Activated naive CD4-positive, alpha-beta T cell treated with anti-CD3 and anti-CD28 coated beads for 36 hours (primary cell): ENCODE measurements around the gene SRC. TPM values are rescaled to one million over a fixed set of nuclear protein-coding genes. Genes with fewer than 3 reads are reported as not detected.

Source experiments
- CTCF ChIA-PET: fragments of 350-600 bp; sonication (Branson Sonifier 250); formaldehyde crosslinking; loops from one replicate; lab custom pipeline; 2021; ENCODE audit warnings: antibody characterized with exemption; lab: Charles Lee
- DNase-seq: peaks from one replicate; pipeline ENCODE4 v3.0.0-alpha.2; 2020
- H3K27ac Mint-ChIP-seq: one replicate; pipeline ENCODE4 v1.8.0; 2021; ENCODE audit warnings: mild to moderate bottlenecking, mixed read lengths
- H3K27me3 Mint-ChIP-seq: one replicate; pipeline ENCODE4 v1.8.0; 2021; ENCODE audit warnings: low read depth, mixed read lengths
- H3K36me3 Mint-ChIP-seq: one replicate; pipeline ENCODE4 v1.8.0; 2021; ENCODE audit warnings: low read depth, mixed read lengths
- H3K4me1 Mint-ChIP-seq: one replicate; pipeline ENCODE4 v1.8.0; 2021; ENCODE audit warnings: low read depth, mixed read lengths
- H3K4me3 Mint-ChIP-seq: one replicate; pipeline ENCODE4 v1.8.0; 2021; ENCODE audit warnings: mild to moderate bottlenecking, moderate library complexity, mixed read lengths
- H3K9me3 Mint-ChIP-seq: one replicate; pipeline ENCODE4 v1.8.0; 2021; ENCODE audit warnings: mixed read lengths
- intact Hi-C: fragments of 100-400 bp; cut with micrococcal nuclease; formaldehyde crosslinking; loops from one replicate; pipeline ENCODE4 v1.15.1; 2023
- total RNA-seq, 2 experiments: library from RNA; stranded (reverse); gene quantifications; one replicate each; pipeline ENCODE4 v1.2.3, GENCODE V29; 2021

The SRC gene
- total RNA-seq, 2 experiments from 2014 or later, result 2.0 to 2.8 TPM

GRCh38 chr20:37308086-37309050, 37.6 kb upstream of the SRC start:
- no peak overlapping the region for H3K4me3 Mint-ChIP-seq
- H3K27ac Mint-ChIP-seq, result peak overlapping the region; percentile 7
- H3K9me3 Mint-ChIP-seq, result no peaks in the 10 kb centered on the region
- peaks cover 7% of the 10 kb centered on the region for H3K36me3 Mint-ChIP-seq
- DNase-seq, result peak; percentile 18
- intact Hi-C loops, result no loop called here
- H3K4me1 Mint-ChIP-seq, result peaks cover 8% of the 10 kb centered on the region
- CTCF ChIA-PET, result no interaction called here
- H3K27me3 Mint-ChIP-seq, result no peaks in the 10 kb centered on the region

GRCh38 chr20:37309290-37309689, 36.6 kb upstream of the SRC start:
- intact Hi-C loops, result no loop called here
- CTCF ChIA-PET, result no interaction called here
- Mint-ChIP-seq H3K4me3 (no peak overlapping the region), H3K36me3 (peaks cover 3% of the 10 kb centered on the region), H3K27ac (no peak overlapping the region), H3K9me3 (no peaks in the 10 kb centered on the region), H3K27me3 (no peaks in the 10 kb centered on the region), H3K4me1 (peaks cover 14% of the 10 kb centered on the region)
- DNase-seq, result no peak

- H3K4me1 Mint-ChIP-seq, result peaks cover 17% of the 10 kb centered on the region
- CTCF ChIA-PET, result no interaction called here
- H3K27me3 Mint-ChIP-seq, result no peaks in the 10 kb centered on the region
- H3K36me3 Mint-ChIP-seq, result peaks cover 3% of the 10 kb centered on the region
- DNase-seq, result no peak
- H3K4me3 Mint-ChIP-seq, result no peak overlapping the region
- intact Hi-C loops, result no loop called here
- H3K9me3 Mint-ChIP-seq, result no peaks in the 10 kb centered on the region
- no peak overlapping the region for H3K27ac Mint-ChIP-seq
Observed at GRCh38 chr20:37309936-37310590, 35.9 kb upstream of the SRC start.

GRCh38 chr20:37310951-37311350, 35.0 kb upstream of the SRC start:
- no peak for DNase-seq
- CTCF ChIA-PET, result no interaction called here
- intact Hi-C loops, result no loop called here
- no peaks in the 10 kb centered on the region for H3K9me3 Mint-ChIP-seq
- no peak overlapping the region for H3K27ac Mint-ChIP-seq
- no peaks in the 10 kb centered on the region for H3K27me3 Mint-ChIP-seq
- no peak overlapping the region for H3K4me3 Mint-ChIP-seq
- H3K36me3 Mint-ChIP-seq, result peaks cover 3% of the 10 kb centered on the region
- H3K4me1 Mint-ChIP-seq, result peaks cover 25% of the 10 kb centered on the region

GRCh38 chr20:37311710-37312355, 34.1 kb upstream of the SRC start:
- no peak for DNase-seq
- H3K36me3 Mint-ChIP-seq, result peaks cover 6% of the 10 kb centered on the region
- no peak overlapping the region for H3K27ac Mint-ChIP-seq
- no peaks in the 10 kb centered on the region for H3K27me3 Mint-ChIP-seq
- intact Hi-C loops, result no loop called here
- H3K4me3 Mint-ChIP-seq, result no peak overlapping the region
- peaks cover 34% of the 10 kb centered on the region for H3K4me1 Mint-ChIP-seq
- CTCF ChIA-PET, result interaction anchor here (0.6 kb wide), 1 partner anchor 754 kb away, joined by 3 read pairs; no protein-coding TSS in a partner anchor
- no peaks in the 10 kb centered on the region for H3K9me3 Mint-ChIP-seq

- CTCF ChIA-PET, result no interaction called here
- Mint-ChIP-seq H3K36me3 (peaks cover 6% of the 10 kb centered on the region), H3K4me1 (peaks cover 30% of the 10 kb centered on the region), H3K27ac (no peak overlapping the region), H3K9me3 (no peaks in the 10 kb centered on the region), H3K27me3 (no peaks in the 10 kb centered on the region), H3K4me3 (no peak overlapping the region)
- DNase-seq, result no peak
- intact Hi-C loops, result no loop called here
Observed at GRCh38 chr20:37313546-37314091, 32.3 kb upstream of the SRC start.

GRCh38 chr20:37314099-37314498, 31.8 kb upstream of the SRC start:
- H3K4me3 Mint-ChIP-seq, result no peak overlapping the region
- H3K4me1 Mint-ChIP-seq, result peaks cover 28% of the 10 kb centered on the region
- intact Hi-C loops, result no loop called here
- CTCF ChIA-PET, result no interaction called here
- H3K27ac Mint-ChIP-seq, result no peak overlapping the region
- no peaks in the 10 kb centered on the region for H3K9me3 Mint-ChIP-seq
- H3K36me3 Mint-ChIP-seq, result peaks cover 6% of the 10 kb centered on the region
- no peaks in the 10 kb centered on the region for H3K27me3 Mint-ChIP-seq
- no peak for DNase-seq

GRCh38 chr20:37314617-37315016, 31.3 kb upstream of the SRC start:
- Mint-ChIP-seq H3K9me3 (no peaks in the 10 kb centered on the region), H3K36me3 (peaks cover 6% of the 10 kb centered on the region), H3K27ac (no peak overlapping the region), H3K4me1 (peaks cover 28% of the 10 kb centered on the region), H3K4me3 (no peak overlapping the region), H3K27me3 (no peaks in the 10 kb centered on the region)
- CTCF ChIA-PET, result no interaction called here
- DNase-seq, result no peak
- intact Hi-C loops, result no loop called here

GRCh38 chr20:37315021-37315451, 30.9 kb upstream of the SRC start:
- intact Hi-C loops, result no loop called here
- Mint-ChIP-seq H3K4me1 (peaks cover 28% of the 10 kb centered on the region), H3K27me3 (no peaks in the 10 kb centered on the region), H3K4me3 (no peak overlapping the region), H3K36me3 (peaks cover 6% of the 10 kb centered on the region), H3K9me3 (no peaks in the 10 kb centered on the region), H3K27ac (no peak overlapping the region)
- CTCF ChIA-PET, result interaction anchor here (0.6 kb wide), 1 partner anchor 906 kb away, joined by 4 read pairs; no protein-coding TSS in a partner anchor
- DNase-seq, result no peak

- H3K27ac Mint-ChIP-seq, result peak overlapping the region; percentile 53
- CTCF ChIA-PET, result interaction anchor here (0.6 kb wide), 1 partner anchor 907 kb away, joined by 4 read pairs; no protein-coding TSS in a partner anchor
- no peaks in the 10 kb centered on the region for H3K9me3 Mint-ChIP-seq
- peaks cover 28% of the 10 kb centered on the region for H3K4me1 Mint-ChIP-seq
- H3K4me3 Mint-ChIP-seq, result no peak overlapping the region
- no peak for DNase-seq
- peaks cover 6% of the 10 kb centered on the region for H3K36me3 Mint-ChIP-seq
- no peaks in the 10 kb centered on the region for H3K27me3 Mint-ChIP-seq
- intact Hi-C loops, result no loop called here
Observed at GRCh38 chr20:37315452-37316110, 30.4 kb upstream of the SRC start.

GRCh38 chr20:37316116-37316774, 29.7 kb upstream of the SRC start:
- H3K4me1 Mint-ChIP-seq, result peaks cover 28% of the 10 kb centered on the region
- no peak overlapping the region for H3K4me3 Mint-ChIP-seq
- peak overlapping the region; percentile 53 for H3K27ac Mint-ChIP-seq
- no peaks in the 10 kb centered on the region for H3K27me3 Mint-ChIP-seq
- intact Hi-C loops, result no loop called here
- DNase-seq, result peak; percentile 19
- no peaks in the 10 kb centered on the region for H3K9me3 Mint-ChIP-seq
- CTCF ChIA-PET, result no interaction called here
- peaks cover 6% of the 10 kb centered on the region for H3K36me3 Mint-ChIP-seq
